GM10248 (cell line): Measurements from ENCODE around the gene PRKN.

Experiments used
- CTCF ChIA-PET: fragments of 300-600 bp; sonication (Branson Sonifier 250); formaldehyde crosslinking; extraction: SDS; loops from one replicate; lab custom pipeline; 2021; ENCODE audit warnings: antibody characterized with exemption; lab: Yijun Ruan, JAX
- POLR2A ChIA-PET: fragments of 350-650 bp; sonication (Branson Sonifier 250); formaldehyde crosslinking; extraction: SDS; loops from one replicate; lab custom pipeline; 2020; ENCODE audit warnings: antibody characterized with exemption; lab: Yijun Ruan, JAX
- DNase-seq: peaks from one replicate; pipeline ENCODE4 v3.0.0; 2012; ENCODE audit errors: extremely low spot score
- TF ChIP-seq, protein P1 (sequence below): IDR thresholded peaks from 2 replicates; pipeline ENCODE4 v1.5.1; 2012; ENCODE audit warnings: mild to moderate bottlenecking, low read depth; ENCODE audit errors: extremely low read depth, missing control alignments, control extremely low read depth

Gene PRKN

DNA sequence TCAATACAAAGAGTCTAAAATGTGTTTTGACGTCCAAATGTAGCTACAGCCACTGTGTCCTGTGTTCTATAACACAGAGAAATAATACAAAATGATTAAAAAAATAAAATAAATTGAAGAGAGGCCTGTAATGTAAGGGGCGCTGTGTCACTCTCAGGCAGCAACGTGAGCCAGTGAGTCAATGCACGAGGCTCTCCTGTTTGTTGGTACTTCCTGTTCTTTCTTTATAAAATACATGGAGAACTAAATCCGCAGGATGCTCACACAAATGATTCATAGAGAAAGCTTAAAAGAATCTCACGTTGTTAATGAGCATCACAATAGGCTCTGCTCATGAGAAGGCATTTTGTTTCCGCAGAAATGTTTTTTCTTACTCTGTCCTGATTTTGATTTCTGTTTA is 818.7 kb downstream of the PRKN start:
- ChIA-PET CTCF (no interaction called here), POLR2A (no interaction called here)
- TF ChIP-seq, protein P1, sequence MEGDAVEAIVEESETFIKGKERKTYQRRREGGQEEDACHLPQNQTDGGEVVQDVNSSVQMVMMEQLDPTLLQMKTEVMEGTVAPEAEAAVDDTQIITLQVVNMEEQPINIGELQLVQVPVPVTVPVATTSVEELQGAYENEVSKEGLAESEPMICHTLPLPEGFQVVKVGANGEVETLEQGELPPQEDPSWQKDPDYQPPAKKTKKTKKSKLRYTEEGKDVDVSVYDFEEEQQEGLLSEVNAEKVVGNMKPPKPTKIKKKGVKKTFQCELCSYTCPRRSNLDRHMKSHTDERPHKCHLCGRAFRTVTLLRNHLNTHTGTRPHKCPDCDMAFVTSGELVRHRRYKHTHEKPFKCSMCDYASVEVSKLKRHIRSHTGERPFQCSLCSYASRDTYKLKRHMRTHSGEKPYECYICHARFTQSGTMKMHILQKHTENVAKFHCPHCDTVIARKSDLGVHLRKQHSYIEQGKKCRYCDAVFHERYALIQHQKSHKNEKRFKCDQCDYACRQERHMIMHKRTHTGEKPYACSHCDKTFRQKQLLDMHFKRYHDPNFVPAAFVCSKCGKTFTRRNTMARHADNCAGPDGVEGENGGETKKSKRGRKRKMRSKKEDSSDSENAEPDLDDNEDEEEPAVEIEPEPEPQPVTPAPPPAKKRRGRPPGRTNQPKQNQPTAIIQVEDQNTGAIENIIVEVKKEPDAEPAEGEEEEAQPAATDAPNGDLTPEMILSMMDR, result no peak
- DNase-seq, result no peak

DNA sequence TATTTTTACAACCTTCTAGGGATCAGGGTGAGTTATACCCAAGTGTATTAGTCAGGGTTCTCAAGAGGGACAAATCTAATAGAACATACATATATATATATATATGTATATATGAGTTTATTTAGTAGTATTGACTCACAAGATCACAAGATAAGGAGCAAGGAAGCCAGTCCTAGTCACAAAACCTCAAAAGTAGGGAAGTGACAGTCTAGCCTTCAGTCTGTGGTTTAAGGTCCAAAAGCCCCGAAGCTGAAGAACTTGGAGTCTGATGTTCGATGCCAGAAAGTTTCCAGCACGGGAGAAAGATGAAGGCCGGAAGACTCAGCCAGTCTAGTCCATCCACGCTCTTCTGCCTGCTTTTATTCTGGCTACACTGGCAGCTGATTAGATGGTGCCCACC is 821.0 kb downstream of the PRKN start:
- CTCF ChIA-PET, result no interaction called here
- POLR2A ChIA-PET, result no interaction called here
- TF ChIP-seq, protein P1, result no peak
- no peak for DNase-seq

GRCh38 chr6:161903584-161904212 is 823.9 kb downstream of the PRKN start:
- DNase-seq, result no peak
- POLR2A ChIA-PET, result no interaction called here
- CTCF ChIA-PET, result interaction anchor here (1.3 kb wide), 1 partner anchor 14 kb away, joined by 3 read pairs; no protein-coding TSS in a partner anchor
- TF ChIP-seq, protein P1, result no peak

- no peak for DNase-seq
- TF ChIP-seq, protein P1, result no peak
- ChIA-PET POLR2A (no interaction called here), CTCF (no interaction called here)
Measured at GRCh38 chr6:161901740-161902426, 825.7 kb downstream of the PRKN start.

GRCh38 chr6:161894436-161894835 is 833.1 kb downstream of the PRKN start:
- DNase-seq, result no peak
- CTCF ChIA-PET, result no interaction called here
- TF ChIP-seq, protein P1, result no peak
- POLR2A ChIA-PET, result no interaction called here

- no peak for DNase-seq
- ChIA-PET CTCF (no interaction called here), POLR2A (no interaction called here)
- TF ChIP-seq, protein P1, result no peak
Measured at GRCh38 chr6:161891542-161891941, 836.0 kb downstream of the PRKN start.
